Activated CD4-positive, alpha-beta T cell treated with anti-CD3 and anti-CD28 coated beads, Interleukin-2, amount 50 U/mL, for 4 hours (primary cell): ENCODE data around the gene ITCH.
"Not testable (repeated sequence)": the region's sequence is repeated elsewhere in the genome, so short reads cannot be mapped to it uniquely, and the experiment has no call there.

Experiments used
- DNase-seq, 2 experiments: peaks; one replicate each; pipeline ENCODE4 v3.0.0-alpha.2; 2020

ITCH gene

DNA sequence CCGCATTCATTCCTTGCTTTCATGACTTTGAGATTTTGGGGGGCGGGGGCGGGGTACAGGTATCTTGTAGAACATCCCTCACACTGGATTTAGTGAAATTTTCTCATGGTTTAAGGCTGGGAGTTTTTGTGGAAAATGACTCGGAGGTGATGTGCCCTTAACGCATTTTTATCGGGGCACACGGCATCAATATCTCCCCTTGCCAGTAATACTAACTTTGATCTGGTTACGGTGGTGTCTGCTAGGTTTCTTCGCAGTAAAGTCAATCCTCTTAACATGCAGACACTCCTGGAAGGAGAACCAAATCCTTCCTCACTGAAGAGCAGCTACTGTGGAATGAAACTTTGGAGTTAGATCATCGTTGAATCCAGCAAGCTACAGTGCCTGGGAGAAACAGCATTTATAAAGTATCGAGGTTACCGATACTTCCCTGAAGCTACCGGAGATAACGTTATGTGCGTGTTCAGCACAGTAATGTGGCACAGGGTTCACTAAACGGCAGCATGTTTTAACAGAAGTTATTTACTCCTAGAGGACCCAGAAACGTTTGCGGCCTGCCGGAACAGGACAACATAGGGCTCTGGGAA is 151.9 kb downstream of the ITCH start:
- DNase-seq = no peak

DNA sequence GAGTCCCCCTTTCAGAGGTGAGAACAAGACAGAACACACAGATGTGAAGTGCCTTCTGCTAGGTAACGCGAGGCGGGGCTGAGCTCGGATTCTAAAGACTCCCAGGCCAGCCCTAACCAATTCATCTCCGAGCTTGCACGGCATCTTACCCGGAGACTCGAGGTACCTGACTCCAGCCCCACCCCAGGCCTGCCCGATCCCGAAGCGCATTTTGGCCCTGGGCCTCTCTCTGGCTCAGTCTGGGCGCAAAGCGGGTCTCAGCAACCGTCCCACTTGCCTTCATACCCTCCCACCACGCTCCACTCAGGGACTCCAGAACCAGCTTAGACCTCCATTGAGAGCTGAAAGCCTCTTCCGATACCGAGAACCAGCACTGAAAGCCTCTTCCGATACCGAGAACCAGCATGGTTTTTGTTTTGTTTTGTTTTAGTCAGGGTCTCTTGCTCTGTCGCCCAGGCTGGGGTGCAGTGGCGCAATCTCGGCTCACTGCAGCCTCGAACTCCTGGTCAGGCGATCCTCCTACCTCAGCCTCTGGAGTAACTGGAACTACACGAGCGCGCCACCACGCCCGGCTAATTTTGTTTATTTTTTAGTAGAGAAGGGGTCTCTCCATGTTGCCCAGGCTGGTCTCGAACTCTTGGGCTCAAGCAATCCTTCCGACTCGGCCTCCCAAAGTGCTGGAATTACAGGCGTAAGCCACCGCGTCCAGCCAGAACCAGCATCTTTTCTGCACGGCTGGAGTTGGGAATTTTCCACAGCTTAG is 152.6 kb downstream of the ITCH start:
- peak; percentile 60 to 62 for DNase-seq

DNA sequence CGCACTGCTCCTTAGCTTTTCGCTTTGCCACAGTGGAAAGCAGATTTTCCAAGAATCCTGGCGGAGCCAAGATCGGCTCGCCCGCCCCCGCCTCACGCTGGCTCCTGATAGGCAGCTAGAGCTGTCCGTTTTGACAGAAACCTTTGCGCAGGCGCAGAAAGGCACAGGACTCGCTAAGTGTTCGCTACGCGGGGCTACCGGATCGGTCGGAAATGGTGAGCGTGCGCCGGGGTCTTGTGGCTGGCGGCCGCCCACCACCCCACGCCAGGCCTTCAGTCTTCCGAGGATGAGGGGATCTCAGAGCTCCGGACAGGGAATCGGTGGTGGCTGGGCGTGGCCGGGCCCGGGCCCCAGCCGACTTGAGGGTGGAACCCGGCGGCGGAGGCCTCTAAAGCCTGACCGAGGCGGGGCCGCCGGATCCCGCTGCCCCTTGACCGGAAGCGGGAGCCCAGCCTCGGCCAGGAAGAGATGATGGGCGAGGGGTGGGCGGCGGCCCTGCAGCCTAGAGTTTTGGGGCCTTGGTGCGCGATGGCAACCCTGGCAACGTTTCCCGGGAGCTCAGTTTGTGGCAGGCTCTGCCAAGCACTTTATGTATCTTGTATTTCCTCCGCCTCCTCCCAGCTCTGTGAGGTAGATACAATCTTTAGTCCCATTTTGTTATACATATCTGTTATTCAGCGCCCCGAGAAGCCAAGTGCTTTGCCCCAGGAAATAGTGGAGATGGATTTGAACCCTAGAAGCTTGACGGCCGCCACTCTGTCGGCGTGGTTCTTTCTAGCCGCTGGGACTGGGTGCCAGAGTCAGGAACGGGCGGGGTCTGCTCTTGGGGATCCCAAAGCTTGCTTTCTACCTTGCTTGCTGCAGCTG is 153.4 kb downstream of the ITCH start, which contains the start of gene DYNLRB1:
Gene DYNLRB1 (plus strand): TSS at position 176 of the 867 bp plus-strand sequence. CDS start 37 bp downstream, at position 213.
- peak; percentile 93 to 94 for DNase-seq

DNA sequence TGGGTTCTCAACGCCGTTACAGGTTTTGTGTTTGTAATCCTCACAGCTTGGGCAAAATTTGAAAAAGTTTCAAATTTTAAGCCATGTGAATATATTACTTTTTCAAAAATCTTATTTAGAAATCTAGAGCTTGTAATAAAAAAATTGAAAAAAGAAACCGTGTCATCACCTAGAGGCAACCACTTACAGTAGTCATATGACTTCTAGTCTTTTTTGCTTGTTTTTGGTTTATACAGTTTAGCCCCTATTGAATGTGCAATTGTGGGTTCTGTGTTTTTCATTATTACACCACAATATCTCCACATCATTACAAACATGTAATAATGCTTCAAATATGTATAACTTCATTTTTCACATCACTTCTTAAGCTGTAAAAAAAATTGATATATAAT is 154.0 kb downstream of the ITCH start:
- DNase-seq = no peak

DNA sequence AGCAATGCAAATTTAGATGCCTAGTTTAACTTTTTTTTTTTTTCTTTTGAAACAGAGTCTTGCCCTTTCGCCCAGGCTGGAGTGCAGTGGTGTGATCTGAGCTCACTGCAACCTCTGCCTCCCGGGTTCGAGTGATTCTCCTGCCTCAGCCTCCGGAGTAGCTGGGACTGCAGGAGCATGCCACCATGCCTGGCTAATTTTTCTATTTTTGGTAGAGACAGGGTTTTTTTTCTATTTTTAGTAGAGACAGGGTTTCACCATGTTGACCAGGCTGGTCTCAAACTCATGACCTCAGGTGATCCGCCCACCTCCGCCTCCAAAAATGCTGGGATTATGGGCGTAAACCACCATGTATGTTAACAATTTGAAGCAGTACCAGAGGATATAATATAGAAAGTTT is 155.8 kb downstream of the ITCH start:
- DNase-seq = not testable (repeated sequence)

DNA sequence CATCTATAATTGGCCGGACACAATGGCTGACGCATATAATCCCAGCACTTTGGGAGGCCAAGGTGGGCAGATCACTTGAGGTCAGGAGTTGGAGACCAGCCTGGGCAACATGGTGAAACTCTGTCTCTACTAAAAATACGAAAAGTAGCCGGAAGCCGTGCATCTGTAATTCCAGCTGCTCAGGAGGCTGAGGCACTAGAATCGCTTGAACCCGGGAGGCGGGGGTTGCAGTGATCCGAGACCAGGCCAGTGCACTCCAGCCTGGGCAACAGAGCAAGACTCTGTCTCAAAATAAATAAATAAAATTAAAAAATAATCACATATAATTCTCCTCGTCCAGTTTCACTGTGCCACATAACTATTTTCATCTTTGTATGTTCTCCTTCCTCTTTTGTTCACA is 156.8 kb downstream of the ITCH start:
- DNase-seq = not testable (repeated sequence)

DNA sequence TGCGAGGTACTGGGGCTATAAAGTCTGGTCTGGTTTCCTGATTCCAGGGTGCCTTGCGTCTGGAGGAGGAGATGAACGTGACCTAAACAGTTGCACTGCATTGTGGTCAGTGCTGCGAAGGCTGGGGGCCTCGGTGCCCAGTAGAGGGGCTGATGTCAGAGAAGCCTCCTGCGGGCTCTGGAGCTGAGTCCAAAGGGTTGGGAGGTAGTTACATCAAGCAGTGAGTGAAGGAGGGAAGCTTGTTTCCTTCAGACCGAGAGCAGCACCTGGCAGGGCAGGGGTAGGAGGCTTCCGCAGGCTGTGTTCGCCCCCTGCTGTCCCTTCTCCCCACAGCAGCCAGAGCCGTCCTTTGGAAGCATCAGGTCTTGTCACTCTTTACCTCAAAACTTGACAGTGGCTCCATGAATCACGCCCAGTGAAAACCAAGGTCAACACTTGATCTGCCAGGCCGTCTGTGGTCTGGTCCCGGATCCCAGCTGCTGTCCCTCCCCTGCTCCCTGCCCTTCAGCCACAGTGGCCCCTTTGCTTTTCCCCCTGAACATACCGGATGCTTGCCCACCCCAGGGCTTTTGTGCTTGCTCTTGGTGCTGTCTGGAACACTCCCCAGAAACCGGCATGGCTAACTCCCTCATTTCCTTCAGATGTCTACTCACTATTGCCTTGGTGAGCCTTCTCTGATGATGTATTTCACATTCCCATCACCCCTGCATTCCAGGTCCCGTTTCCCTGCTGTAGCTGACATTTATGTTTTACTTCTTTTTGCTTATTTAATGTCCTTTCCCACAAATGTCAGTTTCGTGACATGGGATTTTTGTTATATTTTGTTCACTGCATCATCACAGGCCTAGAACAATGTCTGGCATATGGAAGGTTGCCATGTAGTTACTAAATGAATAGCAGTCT is 160.1 kb downstream of the ITCH start:
- DNase-seq = peak; percentile 52 to 56

DNA sequence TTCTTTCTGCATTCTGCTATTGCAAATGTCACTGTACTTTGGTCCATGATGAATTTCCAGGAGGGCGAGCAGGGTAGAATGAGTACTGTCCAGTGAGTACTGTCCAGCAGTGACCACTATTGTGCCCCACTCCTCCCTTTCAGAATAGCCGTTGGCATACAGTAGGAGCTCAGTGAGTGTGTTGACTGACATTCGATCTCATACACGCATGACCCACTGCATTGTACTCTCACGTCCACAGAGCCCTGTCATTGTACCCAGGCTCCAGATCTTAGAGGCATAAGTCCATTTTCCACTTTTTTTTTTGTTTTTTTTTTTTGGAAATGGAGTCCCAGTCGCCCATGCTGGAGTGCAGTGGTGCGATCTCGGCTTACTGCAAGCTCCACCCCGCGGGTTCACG is 161.4 kb downstream of the ITCH start:
- DNase-seq = no peak

DNA sequence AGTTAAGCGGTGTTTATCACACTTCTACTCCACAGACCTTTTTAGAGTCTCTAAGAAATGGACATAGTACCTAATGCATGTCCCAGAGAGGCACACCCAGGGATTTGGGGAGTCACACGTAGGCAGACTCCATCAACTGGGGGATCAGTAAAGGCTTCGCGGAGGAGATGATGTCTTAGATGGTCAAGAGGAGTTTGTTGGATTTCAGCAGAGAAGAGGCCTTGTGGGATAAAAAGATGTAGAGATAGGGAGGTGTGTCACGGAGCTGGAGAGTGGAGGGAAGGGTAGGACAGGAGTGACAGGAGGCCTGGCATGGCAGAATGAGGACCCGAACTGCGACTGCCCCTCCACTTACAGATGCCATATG is 162.3 kb downstream of the ITCH start:
- no peak for DNase-seq

DNA sequence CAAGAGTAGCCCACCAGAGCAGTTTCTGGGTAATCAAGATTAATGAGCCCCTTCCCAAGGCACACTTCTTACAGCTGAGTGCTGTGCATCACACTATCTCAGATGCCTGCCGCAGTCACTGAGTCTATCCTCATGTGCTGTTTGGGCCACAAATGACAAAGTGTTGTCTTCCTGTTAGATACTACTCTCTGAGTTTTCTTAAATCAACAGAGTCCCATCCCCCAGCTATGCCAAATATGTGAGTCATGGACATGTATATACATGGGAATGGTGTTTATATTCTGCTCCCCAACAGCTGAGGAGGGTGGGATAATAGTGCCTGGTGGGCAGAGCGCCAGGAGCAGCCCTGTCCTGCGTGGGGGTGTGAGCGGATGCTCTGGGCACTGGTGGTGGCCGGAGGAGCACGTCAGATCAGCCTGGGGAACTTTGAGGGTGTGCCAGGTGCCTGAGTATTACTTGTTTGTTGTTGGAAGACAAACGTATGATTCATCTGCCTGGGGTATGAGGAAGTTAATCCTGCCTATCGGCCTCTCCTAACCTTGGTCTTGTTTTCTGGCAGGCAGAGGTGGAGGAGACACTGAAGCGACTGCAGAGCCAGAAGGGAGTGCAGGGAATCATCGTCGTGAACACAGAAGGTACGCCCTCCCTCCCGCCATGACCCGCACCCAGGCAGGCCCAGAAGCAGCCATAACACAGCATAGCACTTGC is 162.8 kb downstream of the ITCH start:
- no peak for DNase-seq

DNA sequence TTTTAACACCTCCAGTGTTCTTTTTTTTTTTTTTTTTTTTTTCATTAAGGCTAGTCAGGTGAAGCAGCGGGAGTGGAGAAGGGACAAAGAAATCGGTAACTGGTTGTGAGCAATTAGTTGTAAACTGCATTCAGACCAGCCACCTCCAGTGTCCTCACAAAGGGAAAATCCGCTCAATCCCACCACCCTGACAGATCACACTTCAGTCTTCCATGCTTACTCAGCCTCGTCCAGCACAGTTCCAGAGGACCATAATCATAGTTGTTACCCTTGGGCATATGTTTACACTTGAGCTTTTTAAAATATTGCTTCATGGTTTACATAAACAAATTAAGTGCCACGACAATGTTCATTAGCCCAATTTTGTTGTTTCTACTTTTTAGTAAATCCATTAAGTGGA is 163.4 kb downstream of the ITCH start:
- no peak for DNase-seq

DNA sequence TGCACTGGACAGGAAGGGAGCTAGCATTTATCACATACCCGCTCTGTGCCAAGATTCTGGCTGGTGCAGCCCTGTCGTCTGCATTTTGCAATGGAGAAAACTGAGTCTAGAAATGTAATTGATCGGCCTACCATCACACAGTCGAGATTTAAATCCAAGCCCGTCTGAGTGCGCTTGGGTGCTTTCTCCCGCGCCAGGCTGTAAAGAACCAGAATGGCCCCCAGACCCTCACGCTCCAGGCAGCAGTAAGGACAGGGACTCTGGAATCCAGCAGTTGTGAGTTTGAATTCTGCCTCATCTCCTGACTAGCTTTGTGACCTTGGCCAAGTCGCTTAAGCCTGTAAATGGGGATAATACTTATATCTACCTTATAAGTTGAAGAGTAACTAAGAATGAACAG is 163.9 kb downstream of the ITCH start:
- no peak for DNase-seq

DNA sequence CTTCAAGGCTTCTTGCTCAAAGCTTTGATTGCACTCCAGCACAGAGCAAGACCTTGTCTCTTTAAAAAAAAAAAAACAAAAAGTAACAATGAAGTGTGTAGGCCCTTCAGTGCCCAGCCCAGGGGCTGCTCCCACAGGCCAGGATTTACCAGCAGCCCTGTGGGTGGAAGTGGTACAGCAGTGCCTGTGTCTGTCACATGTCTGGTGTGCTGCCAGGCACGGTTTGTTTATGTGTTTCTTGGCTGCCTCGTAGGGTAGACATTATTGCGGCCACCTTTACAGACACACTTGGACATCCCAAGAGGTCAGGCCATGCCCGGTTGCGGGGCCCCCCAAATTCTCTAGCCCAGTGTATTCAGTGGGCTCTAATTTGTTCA is 165.8 kb downstream of the ITCH start:
- DNase-seq = no peak

DNA sequence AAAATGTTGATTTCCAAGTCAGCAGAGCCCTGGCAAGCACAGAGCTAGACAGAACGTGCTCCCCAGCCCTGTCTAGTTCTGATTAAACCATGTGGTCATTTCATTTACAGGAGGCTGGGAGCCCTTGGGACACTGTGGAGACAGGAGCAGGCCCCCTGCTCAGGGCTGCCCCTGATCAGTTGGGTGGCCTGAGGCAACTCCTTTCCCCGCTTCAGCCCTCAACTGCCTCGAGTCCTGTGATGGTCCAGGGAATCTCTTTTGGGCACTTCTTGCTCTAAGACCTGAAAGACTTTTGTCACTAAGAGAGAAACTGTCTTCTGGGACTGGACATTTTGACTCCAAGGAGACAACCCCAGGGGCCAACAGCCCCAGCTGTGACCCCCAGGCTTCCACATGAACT is 166.7 kb downstream of the ITCH start:
- DNase-seq = no peak

DNA sequence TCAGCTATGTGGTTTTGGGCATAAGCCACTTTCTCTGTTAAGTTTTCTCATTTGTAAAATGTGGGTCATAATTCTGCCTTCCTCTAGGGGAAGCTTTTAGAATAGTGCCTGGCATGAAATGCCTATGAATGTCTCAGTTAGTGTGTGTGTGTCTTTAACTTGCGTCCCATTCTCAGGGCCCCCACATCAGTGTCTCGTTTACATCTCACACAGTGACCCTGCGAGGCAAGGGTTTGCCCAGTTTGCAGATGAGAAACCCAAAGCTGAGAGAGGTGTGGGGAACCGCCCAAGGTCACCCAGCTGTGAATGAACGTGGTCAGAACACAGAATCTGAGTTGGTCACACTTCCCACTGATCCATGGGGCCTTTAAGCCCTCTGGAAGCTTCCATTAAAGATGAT is 167.3 kb downstream of the ITCH start:
- no peak for DNase-seq

DNA sequence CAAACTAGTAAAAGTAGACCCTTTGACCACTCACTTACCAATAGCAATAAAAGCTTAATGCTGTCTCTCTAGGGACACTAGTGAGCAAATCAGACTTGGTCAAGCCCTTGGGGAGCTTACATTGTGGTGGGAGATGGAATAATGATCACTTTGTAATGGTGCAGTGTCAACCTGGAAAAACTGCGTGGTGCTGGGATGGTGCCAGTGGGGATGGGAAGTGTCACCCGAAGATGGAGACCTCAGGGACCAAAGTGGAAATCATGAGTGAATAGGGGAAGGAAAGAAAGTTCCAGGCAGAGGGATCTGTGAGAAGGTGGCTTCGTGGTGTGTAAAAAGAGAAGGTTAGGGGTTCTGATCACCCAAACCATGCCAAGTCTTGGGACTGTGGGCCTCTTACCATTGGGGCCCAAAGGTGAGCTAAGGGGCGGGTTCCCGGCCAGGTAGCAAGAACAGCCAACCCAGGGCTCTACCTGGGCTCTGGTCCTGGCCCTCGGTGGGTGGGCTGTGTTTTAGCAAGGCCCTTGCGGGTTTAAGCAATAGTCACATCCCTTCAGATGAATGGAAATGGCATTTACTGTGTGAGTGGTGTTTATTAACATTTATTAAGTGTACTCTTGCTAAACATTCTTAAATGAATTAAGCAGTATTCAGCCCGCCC is 168.7 kb downstream of the ITCH start:
- no peak for DNase-seq

DNA sequence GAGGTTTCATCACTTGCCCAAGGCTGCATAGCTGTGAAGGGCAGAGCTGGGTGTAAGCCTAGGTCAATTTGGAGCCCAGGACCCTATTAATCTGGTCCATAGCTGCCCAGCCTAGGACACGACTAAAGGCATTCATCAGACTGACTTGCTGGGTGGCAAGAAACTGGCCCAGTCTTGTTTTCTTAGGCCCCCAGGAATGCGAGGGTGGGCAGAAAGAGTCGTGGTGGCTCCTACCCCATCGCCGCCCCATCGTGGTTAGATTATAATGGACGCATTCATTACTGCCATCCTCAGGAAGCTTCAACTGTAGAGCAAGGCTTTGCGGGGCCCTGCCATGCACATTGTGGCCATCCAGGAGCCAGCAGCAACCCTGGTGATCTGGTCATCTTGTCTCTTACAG is 169.2 kb downstream of the ITCH start:
- DNase-seq = no peak

DNA sequence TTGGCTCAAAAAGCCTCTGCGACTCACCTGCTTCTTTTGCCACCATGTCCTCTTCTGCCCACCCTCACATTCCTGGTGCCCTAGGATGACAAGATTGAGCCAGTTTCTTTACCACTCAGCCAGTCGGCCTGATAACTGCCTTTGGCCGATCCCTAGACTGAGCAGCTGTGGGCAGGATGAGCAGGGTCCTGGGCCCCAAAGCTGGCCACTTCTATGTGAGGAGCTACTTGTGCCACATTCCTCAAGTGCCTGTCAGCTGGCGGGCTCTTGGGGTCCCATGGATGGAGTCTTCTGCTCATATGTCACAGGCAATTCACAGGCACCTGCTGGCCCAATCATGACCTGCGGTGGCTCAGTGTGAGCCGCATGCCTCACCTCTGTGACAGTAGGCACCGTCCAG is 169.7 kb downstream of the ITCH start:
- DNase-seq = no peak

DNA sequence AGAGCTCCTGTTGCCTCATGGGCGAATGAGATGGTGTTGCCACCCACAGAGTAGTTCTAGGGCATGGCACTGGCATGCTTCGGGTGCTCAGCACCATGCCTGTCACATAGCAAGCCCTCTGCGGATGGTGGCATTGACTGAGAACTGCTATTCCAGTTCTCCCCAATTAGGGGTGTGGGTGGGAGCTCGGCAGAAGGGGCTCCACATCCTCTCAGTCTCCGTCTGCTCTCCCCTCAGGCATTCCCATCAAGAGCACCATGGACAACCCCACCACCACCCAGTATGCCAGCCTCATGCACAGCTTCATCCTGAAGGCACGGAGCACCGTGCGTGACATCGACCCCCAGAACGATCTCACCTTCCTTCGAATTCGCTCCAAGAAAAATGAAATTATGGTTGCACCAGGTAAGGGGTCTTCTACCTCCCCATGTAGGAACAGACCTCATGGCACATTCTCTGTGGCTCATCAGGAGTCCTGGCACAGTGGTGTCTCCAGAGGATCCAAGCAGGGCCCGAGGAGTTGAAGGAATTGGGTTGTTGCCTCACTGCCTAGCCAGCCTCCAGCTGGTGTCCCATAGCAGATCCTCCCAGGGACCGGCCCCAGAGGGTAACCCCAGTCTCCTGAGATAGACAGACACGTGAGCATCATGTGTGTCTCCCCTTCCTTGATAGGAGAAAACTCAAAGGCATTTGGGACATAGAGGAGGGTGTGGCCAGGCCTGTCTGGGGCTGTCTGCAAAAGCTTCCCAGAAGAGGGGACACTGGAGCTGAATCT is 171.5 kb downstream of the ITCH start:
- no peak for DNase-seq

DNA sequence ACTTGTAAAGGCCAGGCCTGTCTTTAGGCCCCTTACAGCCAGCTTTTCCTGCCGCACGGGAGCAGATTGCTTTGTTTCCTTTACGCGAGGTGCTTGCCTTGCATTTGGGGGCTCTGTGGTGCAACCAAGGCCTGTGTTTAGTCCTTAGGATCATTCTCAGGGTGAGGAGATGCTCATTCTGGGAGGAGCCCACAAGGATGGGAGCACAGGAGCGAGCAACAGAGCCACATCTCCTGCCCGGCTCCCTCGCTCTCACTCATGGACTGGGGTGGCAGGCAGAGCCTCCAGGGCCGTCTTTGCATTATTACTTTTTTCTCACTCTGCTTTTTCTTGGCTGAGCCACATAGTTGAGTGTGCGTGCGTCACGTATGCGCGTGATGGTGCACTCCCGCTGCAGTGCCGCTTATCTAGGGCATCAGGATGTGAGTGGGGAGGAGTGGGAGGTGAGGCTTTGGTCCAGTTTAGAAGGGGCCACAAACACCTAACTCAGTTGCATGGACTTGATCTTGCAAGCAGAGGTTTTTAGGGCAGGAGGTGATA is 172.3 kb downstream of the ITCH start:
- no peak for DNase-seq

DNA sequence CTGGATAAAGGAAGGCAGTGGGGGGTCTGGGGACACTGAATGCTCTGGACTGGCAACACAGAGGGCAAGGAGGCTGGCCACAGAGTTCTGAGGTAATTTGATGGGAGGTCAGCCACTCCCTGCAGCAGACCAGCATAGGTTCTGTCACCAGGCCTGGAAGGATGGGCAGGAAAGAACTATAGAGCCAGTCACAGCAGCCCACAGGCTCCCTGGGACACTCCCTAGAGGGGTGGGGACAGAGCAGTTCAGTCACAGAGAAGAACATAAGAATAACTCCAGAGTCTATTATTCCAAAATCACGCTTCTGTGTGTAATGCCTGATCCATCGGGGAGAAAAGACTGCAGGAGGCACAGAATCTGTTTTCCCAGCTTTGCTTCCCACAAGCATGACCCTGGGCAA is 172.8 kb downstream of the ITCH start:
- no peak for DNase-seq
